GM18505 (cell line): ENCODE measurements around the gene NLRP1.

ENCODE experiments used
- ATAC-seq: cut with Tn5 transposase; IDR thresholded peaks from one replicate; pipeline ENCODE4 v1.9.1; 2021; ENCODE audit not compliant: unreplicated experiment
- POLR2A ChIP-seq: IDR thresholded peaks from 4 replicates; pipeline ENCODE4 v1.6.1; 2011; ENCODE audit warnings: borderline replicate concordance; ENCODE audit not compliant: insufficient read depth, insufficient read length; ENCODE audit errors: extremely low read depth

Gene NLRP1

DNA sequence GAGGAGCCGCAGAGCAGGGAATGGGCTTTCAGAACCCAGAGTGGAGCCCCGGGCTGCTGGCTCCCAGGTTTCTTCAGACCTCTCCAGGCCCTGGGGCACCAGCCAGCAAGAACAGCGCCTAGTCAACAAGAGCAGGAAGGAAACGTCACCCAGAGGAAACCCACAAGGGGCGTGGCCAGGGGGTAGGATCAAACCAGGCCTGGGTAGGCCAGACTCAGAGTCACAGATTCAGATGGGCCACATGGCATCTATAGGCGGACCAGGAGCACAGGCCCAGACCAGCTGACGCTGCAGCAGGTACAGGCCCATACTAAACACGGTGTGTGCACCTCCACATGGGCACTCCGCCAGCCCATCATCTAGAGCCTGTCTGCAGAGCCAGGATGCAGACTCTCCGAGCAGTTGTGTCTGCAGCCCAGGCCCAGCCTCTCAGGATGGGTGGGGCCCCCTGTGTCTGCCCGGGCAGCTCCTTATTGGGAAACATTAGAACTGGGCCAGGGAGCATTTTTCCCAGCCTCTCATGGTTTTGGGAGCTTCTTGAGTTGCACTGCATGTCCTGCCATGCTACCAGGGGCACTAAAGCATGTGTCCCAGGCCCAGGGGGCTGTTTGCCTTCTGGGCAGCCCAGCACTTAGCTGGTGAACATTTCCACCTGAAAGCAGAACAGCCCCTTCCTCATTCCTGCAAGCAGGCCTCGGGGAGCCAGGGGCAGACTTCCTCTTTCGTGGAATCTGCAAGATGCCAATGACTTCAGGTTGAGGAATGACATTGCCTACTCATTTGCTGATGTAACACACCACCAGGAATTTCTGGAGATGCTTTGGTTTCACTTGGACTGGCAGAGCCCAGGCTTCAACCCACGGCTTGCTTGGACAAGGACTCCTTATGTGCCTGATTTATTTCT lies at the start of gene NLRP1:
TSS of gene NLRP1 (minus strand) at position 127 of the 904 bp plus-strand sequence. CDS start 552 bp downstream, outside the sequence.
- peak; percentile 83 for ATAC-seq
- TF ChIP-seq POLR2A: peak; percentile 79

DNA sequence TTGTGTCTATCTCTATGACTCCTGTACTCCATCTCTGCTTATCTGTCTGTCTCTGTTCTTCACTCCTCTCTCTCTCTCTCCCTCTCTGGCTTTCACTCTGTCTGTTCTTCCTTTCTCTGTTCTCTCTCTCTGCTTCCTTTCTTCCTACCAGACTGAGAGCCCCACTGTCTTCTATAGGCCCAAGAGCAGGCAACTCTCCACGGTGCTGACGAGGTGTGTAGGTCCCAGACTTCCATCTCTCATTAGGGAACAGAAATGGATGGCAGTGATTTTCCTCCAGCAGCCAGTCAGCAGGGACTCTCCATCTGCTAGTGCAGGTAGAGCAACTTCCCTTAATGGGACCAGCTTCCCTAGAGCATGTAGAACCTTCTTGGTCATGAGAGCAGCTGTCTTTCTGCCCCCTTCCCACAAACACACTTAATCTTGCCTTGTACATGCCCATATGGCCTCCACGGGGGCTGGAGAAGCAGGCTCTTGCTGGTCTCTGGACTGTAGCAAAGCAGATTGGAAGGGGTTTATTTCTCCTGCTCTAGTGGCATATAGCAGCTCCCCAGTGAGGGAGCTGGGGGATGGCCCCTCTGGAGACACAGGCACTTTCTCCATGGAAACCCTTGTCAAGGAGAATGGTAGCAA lies 47.8 kb upstream of the NLRP1 start:
- TF ChIP-seq POLR2A: no peak
- ATAC-seq: no peak

DNA sequence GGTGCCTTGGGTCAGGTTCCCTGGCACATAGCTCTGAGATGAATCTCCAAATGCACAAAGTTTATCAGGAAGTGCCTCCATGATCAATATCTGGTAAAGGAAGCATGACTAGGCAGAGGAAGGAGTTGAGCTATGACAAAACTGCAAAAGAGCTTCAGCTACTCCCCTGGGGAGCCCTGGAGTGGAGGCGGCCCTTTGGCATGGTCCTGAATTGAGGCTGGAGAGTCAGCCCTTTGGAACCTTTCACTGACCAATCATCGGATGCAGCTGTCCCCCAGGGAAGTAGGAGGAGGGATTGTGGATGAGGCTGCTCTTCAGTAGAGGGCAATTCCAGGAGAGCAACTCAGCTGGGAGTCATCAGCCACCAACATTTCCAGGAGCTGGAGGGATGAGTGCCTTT lies 46.1 kb upstream of the NLRP1 start:
- no peak for ATAC-seq
- TF ChIP-seq POLR2A: no peak

DNA sequence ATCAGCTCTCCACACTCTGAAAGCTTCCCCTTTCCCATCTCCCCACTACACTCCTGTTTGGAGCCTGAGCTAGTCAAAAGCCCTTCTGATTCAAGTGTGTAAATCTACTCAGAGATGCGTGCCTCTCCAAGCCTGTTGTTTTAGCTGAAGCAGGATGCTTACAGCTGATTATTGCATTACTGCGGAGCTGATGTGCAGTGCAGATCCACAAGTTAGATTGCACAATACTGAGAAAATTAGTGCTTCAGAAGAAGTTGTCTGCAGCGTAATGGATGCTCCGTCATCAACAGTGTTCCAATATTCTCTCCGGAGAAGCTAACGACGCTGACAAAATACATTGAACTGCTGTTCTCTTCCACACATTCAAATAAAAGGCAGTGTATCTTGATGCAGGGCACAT lies 44.8 kb upstream of the NLRP1 start:
- TF ChIP-seq POLR2A: no peak
- ATAC-seq: no peak

DNA sequence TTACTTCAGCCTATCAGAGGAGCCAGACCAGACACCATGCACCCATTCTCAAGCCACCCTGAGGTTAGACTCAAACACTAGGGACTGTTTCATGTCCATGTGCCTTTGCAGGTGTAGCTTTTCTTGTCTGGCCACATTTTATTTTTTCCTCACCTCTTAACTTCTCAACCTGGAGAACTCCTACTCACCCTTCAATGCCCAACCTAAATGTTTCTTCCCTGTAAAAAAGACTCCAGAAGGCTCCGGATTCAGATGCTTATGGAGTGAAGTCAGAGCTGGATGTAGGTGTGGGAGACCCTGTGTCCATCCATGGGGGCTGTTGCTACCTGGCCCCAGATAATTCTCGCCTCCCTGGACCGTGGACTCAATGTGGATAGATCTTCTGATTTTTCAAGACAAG lies 44.0 kb upstream of the NLRP1 start:
- no peak for ATAC-seq

DNA sequence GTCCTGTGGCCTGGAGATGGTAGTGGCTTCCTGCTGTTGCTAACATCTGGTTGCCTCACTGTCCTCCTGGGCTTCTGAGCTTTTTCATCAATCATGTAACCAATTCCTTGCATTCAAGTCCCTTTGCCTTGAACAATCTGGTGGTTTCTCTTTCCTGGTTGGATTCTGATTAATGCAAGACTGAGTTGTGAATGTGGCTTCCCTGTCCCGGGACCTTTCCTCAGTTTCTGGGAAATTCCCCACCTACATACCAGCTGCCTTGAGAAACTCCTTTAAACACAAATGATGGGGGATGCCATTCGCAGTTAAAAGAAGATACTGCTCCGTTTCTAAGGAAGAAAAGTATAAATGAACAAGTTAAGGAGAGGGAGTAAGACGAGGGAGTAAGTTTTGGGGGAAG lies 39.9 kb upstream of the NLRP1 start:
- no peak for ATAC-seq
- TF ChIP-seq POLR2A: no peak

More for the DNA sequence above, 44.0 kb upstream of the NLRP1 start:
- TF ChIP-seq POLR2A: no peak

DNA sequence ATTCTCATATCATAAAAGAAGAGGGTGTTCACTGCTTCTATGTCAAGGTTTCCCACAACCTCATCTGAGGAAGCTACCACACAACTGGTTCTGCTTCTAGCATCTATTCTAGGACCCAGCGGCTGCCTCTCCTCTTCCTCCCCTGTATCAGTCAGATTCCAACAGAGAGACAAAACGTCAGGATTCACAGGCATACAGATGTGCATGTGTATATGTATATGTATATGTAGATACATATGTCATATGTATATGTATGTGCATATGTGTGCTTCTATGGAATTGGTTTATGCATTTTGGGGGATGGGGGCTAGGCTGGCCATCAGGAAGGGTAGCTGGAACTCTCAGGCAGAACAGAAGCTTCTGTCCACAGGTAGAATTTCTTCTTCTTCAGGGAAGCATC lies 37.4 kb upstream of the NLRP1 start:
- no peak for ATAC-seq
- no peak for TF ChIP-seq POLR2A

DNA sequence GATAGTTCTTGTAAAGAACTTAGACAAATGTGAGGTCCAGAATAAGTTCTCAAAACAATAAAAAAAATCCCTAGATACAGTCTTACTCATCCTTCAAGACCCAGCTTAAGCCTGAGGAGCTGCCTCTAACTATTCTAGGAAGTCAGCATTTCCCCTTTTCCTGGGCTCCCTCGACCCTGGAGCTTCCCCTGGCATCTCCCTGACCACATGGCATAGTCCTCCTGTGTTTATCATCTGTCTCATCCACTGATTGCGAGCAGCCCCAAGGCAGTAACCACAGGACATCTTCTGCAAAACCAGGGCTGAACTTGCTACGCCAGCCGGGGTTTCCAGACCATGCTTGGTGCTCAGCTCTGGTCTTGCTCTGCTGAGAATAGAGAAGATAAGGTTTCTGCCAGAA lies 36.7 kb upstream of the NLRP1 start:
- no peak for ATAC-seq

DNA sequence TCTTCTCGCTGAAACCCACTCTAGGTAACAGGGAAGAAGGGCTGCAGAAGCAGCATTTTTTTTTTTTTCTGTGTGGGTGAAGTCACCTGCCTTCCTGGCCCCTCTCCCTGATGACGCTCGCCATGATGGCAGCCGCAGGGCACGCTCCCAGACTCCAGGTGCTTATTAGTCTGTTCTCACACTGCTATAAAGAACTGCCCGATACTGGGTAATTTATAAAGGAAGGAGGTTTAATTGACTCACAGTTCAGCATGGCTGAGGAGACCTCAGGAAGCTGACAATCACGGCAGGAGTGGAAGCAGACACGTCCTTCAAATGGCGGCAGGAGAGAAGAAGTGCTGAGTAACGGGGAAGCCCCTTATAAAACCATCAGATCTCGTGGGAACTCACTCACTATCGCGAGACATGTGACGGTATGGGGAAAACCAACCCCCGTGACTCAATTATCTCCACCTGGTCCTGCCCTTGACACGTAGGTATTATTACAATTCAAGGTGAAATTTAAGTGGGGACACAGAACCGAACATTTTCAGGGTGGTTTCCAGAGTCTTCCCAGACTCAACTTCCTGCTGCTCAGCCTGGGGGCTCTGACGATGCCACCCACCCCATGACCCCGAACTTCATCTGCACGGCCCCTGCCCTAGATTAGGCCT lies 34.9 kb upstream of the NLRP1 start:
- ATAC-seq: no peak
- TF ChIP-seq POLR2A: no peak

More for the DNA sequence above, 36.7 kb upstream of the NLRP1 start:
- TF ChIP-seq POLR2A: no peak

DNA sequence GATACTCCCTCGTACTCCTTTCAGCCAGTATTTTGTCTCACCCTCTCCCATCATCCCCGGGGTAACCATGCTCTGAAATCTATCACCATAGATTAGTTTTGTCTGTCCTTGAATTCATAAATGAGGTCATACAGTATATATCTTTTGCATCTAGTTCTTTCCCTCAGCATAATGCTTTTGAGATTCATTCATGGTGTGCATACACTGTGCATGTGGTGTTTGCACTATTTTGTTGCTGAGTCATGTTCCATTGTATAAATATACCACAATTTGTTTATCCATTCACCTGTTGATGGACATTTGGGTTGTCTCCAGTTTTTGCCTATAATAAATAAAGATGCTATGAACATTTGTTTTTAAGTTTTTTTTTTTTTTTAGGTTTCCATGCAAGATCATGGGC lies 34.2 kb upstream of the NLRP1 start:
- TF ChIP-seq POLR2A: no peak
- no peak for ATAC-seq

DNA sequence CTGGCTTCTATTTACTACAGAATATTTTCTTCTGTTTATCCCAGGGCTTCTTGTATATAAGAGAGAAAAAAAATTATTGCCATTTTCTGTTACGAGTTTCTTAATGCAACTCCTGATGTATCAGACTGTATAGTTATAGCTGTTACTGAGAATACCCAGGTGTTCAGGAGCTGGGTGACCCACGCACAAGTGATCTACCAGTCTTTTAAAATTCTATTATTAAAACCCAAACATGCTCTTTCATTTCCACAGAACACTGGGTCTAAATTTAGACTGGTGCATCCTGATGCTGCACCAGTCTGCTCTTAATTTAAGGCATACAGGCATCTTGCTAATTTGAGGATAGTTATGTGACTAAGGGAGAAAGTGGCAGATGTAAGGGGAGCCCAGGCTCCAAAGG lies 31.2 kb upstream of the NLRP1 start:
- TF ChIP-seq POLR2A: no peak
- ATAC-seq: no peak

DNA sequence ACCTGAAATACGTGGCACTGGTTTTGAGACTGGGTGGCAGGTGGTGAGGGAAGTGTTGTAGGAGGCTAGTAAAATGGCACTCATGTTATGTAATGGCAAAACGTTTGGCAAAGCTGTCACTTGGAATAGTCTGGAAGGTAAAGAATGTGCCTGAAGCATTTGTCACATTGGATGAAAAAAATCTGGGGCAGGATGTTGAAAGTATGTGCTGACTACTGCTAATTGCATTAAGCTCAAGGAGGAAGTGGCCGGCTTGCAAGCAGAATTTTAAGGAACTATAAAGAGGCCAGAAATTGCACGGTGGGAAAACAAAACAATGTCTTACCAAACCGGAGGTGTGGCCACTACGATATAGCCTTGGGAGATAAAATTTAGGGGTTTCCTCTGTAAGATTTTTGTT lies 26.6 kb upstream of the NLRP1 start:
- no peak for TF ChIP-seq POLR2A
- no peak for ATAC-seq

DNA sequence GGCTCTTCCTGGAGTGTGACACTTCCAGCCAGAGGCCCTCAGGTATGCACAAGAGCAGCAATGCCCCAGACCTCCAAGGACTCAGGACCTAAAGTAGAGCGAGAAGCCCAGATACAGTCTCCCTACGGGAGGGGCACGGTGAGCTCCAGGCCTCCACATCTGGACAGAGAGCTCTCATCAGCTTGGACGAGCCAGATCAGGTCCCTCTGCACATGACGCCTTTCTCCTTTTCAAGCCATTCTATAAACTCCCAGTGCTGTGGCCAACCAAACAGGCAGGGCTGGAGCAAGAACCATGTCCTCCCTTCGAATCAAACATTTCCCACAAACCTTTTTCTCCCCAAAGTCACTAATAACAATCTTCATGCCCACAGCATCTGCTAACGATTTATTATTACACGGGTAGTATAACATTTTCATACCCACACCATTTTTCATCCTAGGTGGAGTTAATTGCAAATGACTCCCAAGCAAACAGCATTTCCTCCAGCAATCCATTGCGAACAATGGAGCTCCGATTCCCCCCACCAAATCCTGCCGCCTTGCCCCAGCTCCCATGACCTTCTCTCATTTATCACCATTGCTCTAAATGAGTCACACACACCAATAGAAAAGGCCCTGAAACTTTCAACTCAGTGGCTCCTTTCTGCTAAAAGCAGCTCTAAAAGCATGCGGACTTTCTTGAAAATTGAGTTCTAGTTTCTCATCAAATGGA lies 24.2 kb upstream of the NLRP1 start:
- ATAC-seq: no peak
- no peak for TF ChIP-seq POLR2A
